ENCODE results near the gene TMEM53.
A peak's percentile ranks its signal among the peaks of the same experiment; 100 is the strongest.
"Not testable (repeated sequence)": the region's sequence is repeated elsewhere in the genome, so short reads cannot be mapped to it uniquely, and the experiment has no call there.

Gene TMEM53

DNA sequence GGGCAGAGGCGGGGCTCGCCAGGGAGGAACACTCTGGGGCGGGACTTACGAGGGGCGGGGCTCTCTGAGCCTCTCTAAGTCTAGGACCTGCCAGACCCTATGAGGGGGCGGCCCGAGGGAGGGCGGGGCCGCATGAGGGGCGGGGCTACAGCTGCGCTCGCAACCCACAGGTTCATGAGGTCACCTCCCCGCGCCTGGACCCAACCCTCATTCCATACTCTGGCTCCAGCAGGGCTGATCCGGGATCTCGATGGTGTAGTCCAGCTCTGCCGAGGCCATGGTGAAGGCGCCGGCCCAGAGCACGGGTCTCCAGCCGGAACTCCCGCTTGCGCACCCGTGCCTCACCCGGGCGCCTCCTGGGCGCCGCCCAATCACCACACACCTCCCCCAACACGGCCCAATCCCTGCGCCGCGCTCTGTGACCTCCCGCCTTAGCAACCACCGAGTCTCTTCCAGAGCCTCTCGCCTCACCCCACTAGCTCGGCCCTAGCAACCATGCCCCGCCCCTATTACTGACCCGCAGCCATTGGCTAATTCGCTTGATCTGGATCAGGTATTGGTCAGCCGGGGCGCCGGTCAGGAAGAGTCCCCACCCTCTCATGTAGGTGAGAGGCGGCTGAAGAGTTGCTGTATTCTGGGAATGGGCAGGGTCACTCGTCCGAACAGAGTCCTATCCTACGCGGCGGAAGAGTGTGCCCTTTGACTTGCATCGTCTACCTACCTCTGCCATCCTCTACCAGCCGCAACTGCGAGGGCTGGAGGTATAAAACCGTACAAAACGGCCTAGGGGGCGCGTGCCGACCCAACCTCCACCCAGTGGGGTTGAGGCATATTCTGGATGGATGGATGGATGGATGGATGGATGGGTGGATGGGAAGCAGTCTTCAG, at the start of gene TMEM53, which contains the start of gene ARMH1:
TSS of gene TMEM53 (minus strand) at position 369 of the 888 bp plus-strand sequence. CDS start at position 279, 90 bp downstream.
TSS of gene ARMH1 (plus strand) at position 602 of the 888 bp plus-strand sequence. CDS start 14,984 bp downstream, outside the sequence.
- peak; percentile 98 for DNase-seq

DNA sequence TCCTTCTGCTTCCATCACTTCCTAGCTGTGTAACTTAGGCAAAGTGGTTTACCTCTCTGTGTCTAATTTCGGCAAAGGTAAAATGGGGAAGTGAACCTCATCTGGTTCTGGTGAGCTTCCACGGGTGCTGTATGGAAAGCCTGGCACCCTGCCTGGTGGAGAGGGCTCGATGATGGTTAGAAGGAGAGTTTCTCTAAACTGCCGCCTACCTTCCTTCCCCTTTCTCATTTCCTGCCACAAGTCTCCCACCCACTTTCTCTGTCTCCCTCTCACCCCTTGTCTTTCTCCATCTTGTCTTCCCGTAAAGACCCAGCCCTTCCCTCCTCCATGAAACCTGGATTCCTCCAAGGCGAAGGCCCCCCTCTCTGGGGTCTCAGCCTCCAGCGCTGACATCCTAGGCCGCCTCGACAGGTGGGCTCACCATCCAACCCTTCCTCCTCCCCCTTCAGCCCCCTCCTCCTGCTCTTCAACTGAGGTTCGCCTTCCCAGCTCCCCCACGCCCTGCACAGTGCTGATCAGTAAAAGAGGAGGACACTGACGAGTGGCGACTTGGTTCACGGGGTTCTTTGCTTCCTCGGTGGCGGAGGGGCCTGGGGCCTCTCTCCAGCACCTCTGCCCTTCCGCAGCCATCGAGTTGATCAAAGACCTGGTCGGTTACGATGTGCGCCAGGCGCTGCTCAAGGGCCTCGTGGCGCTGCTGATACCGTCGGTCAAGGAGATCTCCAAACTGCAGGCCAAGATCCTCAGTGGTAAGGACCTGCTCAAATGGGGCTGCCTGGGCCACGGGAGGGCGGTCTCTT, 49.4 kb upstream of the TMEM53 start:
- peak; percentile 77 for DNase-seq

DNA sequence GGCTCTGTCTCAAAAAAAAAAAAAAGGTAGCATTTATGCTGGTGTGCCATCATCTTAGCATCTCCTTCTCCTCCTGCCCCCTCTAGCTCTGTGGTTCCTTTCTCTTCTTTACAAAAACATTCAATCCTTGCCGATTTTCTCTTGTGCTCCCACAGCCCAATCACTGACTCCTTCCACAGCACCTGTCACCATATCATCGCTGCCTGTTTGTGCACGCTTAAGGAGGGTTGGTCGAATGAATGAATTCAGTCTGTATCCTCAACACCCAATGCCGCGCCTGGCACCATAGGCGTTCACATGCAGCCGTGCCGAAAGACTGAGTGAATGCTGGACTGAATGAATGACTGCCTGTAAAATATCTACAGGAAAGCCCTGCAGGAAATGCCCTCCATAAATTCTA, 48.8 kb upstream of the TMEM53 start:
- peak; percentile 69 for DNase-seq

DNA sequence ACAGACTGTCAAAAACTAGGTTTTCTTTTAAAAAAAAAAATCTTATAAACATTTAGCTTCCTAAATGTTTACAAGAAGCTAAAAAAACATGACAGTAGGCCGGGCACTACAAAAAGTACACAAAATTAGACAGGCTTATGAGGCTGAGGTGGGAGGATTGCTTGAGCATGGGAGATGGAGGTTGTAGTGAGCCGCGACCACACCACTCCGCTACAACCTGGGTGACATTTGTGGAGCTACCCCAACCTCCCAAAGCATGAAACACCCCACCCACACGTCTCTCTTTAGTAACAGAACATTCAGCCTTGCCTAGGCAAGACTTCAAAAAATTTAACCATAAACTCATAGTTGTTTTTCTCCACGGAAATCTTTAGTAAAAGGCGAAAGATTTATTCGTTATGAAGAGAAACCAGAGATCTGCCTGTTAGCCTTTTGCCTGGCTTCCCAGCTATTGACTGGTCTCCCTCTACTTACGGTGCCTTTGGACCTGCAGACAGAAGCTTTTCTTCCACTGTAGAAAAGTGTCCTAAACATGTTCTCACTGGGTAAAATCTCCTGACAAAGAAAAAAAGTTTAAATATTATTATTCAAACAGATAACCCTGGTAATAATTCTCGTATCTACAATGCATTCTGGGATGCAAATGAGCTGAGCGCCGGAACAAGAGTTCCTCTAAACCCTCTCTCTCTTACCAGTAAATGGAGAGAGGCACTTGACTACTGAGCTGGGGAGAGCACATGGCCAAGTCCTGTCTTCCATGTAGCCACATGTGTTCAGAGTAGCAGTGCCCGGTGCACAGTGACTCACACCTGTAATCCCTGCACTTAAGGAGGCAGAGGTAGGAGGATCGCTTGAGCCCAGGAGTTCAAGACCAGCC, 47.4 kb upstream of the TMEM53 start:
- peak; percentile 89 for DNase-seq

DNA sequence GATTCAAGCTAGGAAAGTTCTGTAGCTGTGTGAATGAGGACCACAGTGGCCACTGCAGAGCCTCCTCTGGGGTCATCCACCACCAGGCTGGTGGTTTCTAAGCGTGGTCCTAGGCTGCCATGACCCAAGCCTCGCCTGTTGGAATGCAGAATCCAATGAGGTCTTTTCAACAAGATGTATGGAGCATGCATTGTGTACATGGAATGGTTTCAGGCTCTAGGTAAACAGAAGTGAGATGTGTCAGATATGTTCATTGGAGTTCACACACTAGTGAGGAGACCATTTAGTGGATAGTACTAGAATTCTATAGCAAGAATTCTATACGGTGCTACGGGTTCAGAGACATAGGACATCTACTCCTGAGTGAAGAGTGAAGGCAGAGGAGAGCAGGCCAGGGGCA, 46.0 kb upstream of the TMEM53 start:
- no peak for DNase-seq

DNA sequence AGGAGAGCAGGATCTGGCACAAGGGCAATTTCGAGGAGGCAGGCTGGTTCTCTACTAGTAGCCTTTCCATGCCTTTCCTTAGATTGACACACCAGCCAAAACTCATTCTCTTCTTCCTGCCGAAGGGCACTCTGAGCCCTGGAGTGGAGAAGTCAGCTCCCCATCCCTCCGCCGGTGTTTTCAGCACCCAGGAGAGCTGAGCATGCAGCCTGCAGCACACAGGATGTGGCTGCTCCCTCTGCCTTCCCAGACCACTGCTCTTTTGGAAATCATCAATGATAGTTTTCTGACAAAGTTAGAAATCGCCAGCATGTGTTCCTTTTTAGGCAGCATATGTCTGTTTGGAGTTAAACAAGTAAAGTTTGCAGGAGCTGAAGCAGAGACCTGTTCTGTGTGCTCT, 45.0 kb upstream of the TMEM53 start:
- no peak for DNase-seq

DNA sequence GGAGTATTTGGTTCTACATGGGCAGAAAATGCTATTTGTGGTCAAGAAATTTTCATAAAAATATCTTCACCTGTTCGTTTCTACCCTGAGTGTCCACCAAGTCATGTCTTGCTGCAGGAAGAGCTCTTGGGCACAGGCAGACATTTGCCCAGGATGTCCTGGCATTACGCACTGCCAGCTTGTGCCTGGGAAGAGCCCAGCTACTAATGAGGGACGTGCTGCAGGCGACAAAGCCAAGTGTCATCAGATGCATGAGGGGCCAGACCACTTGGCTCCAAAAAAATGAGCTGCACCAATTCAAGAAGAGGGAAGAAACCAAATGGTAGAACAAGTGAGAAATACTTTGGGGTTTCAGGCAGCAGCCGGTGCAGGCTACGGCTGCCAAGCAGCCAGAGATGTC, 43.8 kb upstream of the TMEM53 start:
- DNase-seq: no peak

DNA sequence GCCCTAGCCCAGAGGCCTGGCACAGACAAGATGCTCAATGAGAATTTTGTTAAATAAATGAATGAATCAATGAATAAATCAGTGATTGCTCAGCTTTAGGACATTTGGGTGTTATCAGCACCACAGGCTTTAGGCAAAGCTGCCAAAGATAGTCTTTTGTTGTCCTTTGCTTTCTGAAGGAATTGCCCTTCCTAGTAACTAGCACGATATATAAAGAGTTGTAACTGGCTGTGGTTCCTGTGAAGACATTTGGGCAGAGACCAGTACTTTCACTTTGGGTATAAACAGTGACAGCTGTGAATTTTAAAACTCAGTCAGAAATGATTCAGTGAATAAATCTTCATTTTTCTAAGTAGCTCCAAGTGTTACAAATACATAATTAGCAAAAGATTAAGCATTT, 43.4 kb upstream of the TMEM53 start:
- no peak for DNase-seq

DNA sequence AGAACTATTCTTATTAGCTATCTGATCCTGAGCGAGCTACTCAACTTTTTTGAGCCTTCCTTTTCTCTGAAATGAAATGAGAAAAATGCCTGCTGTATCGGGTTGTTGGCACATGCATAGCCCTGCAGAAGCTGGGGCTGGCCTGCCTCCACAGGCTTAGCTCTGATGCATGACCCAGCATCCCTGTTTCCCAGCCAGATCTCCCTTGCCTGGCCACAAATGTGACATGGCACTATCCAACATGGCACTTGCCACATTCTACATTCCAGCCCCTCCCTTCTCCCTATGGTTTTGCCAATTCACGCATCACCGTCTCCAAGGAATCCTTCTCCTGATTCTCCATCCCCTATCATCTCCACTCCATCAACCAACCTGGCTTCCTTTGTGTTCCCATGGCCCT, 42.9 kb upstream of the TMEM53 start:
- DNase-seq: no peak

DNA sequence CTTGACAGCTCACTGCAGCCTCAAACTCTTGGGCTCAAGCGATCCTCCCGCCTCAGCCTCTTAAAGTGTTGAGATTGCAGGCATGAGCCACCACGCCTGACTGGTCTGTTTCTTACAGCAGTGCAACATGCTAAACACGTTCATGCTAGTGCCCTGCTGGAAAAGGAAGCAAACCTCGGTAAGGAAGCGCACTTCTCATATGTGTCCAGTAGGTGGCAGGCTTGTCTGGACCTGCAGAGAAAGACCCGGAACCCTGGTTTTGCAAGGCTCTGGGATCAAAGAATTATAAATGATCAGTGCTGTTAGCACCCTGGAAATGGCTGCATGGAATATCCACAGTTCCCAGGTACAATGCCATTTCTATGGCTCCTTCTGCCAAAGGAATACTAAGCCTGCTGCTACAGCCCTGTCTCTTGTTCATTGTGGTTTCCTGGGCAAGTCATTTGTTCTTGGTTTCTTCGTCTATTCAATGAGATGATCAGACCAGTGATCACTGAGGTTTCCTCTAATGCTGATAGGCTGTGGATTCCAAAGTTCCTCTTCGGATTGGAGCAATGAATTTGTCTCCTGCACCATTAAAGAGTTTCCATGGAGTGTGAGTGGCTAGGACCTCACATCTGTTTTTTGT, 40.8 kb upstream of the TMEM53 start:
- peak; percentile 85 for DNase-seq

DNA sequence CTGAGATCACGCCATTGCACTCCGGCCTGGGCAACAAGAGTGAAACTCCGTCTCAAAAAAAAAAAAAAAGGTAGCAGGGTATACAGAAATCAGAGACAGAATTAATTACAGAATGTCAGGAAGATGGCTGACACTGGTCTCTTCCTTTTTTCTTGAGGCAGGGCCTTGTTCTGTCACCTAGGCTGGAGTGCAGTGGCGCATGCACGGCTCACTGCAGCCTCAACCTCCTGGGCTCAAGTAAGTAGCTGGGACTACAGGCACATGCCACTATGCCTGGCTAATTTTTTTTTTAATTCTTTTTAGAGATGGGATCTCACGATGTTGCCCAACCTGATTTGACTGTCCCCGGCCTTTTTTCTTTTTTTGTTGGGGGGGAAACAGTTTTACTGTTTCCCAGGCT, 40.3 kb upstream of the TMEM53 start:
- DNase-seq: no peak

DNA sequence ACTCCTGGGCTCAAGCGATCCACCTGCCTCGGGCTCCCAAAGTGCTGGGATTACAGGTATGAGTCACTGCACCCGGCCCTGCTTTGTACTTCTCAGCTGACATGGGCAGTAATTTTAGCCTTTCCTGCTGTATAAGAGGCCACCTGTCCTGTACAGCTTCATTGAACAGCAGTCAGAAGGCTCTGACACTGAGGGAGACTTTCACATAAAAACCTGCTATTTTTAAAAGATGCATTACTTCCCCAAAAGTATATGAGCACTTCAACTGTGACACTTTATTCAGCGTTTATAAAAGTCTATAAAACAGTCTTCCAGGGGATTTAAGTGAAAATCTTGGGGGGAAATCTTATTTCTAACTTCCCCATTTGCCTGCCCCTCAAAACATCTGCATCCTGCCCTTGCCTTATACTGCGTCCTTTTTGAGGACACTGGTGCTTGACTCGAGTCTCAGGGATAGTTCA, 39.1 kb upstream of the TMEM53 start:
- DNase-seq: no peak

DNA sequence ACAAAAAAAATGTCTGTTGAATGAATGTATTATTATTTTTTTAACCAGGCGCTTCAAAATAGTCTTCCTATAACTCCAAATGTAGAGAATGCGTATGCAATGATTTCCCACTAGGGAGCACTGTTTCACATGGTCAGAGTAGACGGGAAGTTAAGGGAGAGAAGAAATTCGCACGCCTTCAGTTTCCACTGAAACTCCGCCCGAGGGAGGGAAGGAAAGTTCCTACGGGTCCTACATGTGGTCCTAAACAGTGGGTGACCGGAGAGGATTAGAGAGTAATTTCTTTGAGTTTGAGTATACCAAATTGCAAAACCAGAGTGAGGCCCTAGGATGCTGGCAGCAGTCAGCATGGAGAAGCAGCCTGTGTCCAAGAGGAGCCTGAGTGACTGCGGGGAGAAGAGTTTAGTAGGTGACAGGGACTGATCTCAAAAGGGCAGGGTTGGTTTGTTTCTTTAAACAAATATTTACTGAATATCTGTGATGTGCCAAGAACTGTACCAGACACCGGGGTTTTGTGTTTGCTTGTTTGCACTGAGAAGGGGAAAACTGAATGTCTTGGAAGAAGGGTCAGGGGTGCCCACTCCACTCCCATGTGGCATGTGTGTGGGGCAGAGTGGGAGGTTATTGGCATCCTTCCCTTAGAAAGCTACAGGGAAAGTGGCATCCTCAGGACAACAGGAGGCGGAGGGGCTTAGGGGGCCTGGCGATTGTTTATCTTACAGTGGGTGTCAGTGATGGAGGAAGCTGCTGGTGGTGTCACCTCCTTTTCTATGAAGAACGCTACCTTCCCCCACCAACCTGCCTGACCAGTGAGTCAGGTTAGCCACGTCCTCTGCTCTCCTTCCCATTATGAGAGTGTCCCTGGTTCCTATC, 33.9 kb upstream of the TMEM53 start:
- peak; percentile 64 for DNase-seq

DNA sequence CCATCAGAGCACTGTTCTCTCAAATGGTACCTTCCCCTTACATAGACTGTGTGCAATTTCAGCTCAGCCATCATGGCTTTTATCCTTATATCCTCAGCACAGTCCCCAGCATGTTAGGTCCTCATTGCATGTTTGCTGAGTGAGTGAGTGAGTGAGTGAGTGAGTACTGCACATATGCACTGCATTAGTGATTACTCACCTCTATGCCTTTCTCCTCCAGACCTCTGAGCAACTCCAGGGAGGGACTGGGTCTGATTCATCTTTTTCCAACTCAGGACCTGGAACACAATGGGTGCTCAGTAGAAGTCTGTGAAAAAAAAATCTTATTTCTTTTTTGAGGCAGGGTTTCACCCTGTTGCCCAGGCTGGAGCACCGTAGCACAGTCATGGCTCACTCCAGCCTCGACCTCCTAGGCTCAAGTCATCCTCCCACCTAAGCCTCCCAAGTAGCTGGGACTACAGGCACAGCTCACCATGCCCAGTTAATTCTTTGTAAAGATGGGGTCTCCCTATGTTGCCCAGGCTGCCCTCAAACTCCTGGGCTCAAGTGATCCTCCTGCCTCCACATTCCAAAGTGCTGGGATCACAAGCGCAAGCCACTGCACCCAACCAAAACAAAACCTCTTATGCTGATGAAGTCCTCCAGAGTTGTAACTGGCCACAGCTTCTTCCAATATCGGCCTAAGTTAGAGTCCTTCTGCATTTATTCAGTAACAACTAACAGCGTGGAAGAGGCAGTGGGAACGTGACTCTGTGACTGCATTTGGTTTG, 33.0 kb upstream of the TMEM53 start:
- DNase-seq: no peak

DNA sequence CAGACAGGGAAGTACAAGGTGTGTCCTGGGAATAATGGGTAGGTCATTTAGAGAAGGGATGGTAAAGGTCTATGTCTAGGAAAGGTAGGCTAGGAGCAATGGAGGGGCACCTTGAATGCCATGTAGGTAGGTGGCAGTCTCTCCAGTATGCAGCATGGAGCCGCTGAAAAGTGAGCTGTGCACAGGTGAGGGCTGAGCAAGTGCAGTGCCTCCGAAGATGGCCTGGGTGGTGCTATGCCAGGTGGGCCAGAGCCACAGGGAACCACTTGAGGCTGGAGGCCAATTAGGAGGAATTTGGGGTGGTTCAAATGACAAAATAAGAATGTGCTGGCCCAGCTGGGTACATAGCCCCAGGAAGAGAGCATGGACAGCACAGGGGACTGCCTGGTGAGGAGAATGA, 31.7 kb upstream of the TMEM53 start:
- DNase-seq: no peak

DNA sequence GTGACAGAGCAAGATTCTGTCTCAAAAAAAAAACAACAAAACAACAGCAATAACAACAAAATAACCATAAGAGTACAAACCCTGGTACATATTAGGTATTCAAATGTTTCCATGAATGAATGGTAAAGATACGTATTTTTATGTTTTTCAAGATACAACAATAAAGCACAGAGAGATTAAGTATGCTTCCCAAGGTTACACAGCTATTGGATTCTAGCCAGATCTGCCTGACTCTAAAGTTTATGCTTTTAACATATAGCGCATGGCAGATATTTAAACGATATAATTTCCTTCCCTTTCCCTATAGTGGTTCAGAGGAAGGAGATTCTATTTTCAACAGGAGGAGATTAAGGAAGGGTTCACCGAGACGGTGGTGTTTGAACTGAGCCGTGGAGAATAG, 31.2 kb upstream of the TMEM53 start:
- no peak for DNase-seq

DNA sequence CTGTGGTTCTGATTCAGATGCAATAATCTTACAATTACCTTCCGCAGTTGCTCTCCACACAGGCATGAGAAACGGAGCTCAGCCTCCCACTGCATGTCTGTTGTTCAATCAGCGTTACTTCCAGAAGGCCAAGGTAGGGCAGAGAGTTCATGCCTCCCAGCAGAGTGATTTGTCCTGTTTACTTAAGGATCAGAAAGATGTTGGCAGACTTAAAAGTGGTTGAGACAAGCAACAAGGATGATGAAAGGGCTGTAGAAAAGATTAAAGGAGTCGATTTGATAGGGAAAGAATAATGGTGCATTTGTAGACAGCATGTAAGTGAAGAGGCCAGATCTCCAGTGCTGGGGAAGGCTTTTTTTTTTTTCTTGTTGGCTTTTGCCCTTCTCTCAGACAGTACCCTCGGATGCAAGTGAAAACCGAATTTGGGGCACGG, 26.9 kb upstream of the TMEM53 start:
- DNase-seq: no peak

DNA sequence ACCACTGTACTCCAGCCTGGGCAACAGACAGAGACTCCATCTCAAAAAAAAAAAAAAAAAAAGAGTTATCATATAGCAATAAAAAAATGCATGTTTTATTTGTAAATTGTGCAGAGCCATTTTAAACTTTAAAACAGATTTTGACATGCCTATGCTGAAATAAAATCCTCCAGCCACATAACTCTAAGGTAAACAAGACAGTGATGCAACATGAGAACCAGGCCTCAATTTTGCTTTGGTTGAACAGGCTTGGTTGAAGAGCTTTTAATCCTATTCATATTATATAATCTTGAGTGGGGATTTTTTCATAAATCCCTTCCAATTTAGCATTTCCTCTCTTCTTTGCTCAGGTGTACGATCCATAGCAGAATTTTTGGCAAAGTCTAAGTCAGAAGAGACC, 26.3 kb upstream of the TMEM53 start:
- no peak for DNase-seq

DNA sequence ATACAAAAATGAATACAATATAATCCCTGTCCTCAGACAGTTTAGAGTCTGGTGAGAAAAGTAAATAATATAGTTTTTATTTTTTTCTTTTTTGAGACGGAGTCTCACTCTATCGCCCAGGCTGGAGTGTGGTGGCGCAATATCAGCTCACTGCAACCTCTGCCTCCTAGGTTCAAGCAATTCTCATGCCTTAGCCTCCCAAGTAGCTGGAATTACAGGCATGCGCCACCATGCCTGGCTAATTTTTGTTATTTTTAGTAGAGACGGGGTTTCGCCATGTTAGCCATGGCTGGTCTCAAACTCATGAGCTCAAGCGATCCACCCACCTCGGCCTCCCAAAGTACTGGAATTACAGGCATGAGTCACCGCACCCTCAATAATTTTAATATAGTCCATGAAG, 25.1 kb upstream of the TMEM53 start:
- DNase-seq: not testable (repeated sequence)

DNA sequence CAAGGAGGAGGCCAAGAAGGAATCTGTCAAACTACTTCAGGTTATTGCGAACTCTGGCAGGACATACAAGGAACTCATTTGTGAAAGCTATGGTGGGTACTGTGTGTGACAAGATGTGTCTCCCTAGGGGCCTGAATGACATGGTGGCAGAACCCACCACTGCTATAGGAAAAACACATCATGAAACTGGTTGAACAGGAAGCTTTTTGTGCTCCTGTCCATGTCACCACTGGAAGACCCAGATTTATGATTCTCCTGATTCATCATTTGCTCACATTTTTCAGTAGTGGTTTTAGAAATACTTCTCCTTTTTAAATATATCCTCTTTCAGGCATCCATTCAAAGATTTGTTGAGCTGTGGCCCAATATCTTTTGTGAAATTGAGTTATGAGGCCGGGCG, 23.9 kb upstream of the TMEM53 start:
- DNase-seq: no peak
